CD4-positive, alpha-beta T cell treated with Interleukin-12 subunit alpha and Interleukin-12 subunit beta, for 1 hour (primary cell): ENCODE measurements around the gene USP34.
"Not testable (repeated sequence)": the region's sequence is repeated elsewhere in the genome, so short reads cannot be mapped to it uniquely, and the experiment has no call there.

Experiments used
- DNase-seq: peaks from one replicate; pipeline ENCODE4 v3.0.0-alpha.2; 2020

The USP34 gene

DNA sequence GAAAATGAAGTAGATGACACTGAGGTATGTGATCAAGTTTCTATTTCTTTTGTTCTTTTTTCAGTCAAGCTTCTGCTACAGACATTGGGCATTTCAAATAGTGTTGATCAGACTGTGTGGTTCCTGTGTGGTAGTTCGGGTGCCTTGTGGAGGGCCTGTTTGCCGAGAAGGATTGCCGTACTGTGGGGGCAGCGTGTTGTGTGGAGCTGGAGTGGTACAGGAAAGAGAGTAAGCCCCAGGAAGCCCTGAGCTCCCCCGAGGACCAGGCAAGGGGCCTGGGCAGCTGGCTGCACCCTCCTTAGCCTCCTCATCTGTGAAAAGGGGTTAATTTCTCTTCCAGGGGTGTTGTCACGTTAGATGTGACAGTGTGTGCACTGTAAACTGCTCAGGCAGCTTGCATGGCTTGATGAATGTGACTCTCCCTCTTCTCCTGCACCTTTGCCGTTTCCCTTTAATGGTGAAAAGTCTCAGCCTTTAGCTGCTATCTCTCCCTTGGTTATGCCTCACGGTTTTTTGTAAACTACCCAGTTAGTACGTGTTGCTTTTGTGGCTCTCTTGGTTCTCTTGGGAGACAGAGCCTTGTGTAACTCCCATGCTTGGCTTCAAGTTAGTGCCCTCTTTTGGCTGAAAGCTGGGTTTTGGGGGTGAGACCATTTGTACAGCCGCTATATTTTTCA is 289.4 kb downstream of the USP34 start:
- no peak for DNase-seq

GRCh38 chr2:61180686-61181085 is 290.2 kb downstream of the USP34 start:
- no peak for DNase-seq

- DNase-seq, result no peak
Observed at GRCh38 chr2:61179701-61180639, 290.9 kb downstream of the USP34 start.

- peak; percentile 28 for DNase-seq
Observed at GRCh38 chr2:61178603-61179545, 292.0 kb downstream of the USP34 start.

- DNase-seq, result peak; percentile 47
Observed at GRCh38 chr2:61177727-61178549, 292.9 kb downstream of the USP34 start.

- DNase-seq, result peak; percentile 94
Observed at GRCh38 chr2:61176755-61177726, 293.8 kb downstream of the USP34 start.

- no peak for DNase-seq
Observed at GRCh38 chr2:61175036-61175435, 295.9 kb downstream of the USP34 start.

- no peak for DNase-seq
Observed at GRCh38 chr2:61173116-61173515, 297.8 kb downstream of the USP34 start.

DNA sequence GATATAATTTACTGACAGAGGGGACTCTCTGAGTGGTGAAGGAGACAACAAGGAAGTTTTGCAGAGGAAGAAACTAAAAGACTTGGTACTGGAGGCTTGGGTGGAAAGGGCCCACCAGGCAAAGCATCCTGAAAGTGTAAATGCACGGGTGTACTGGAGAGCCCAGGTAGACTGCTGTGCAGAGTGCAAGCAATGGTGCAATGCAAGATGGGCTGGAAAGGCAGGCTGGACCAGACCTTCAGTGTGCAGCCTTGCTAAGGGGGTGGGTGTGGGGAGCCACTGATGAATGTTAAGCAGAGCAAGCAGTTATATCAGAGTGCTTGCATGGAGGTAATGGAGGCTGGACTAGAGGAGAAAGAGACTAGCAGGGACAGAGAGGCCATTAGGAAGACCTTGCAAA is 298.2 kb downstream of the USP34 start:
- no peak for DNase-seq

DNA sequence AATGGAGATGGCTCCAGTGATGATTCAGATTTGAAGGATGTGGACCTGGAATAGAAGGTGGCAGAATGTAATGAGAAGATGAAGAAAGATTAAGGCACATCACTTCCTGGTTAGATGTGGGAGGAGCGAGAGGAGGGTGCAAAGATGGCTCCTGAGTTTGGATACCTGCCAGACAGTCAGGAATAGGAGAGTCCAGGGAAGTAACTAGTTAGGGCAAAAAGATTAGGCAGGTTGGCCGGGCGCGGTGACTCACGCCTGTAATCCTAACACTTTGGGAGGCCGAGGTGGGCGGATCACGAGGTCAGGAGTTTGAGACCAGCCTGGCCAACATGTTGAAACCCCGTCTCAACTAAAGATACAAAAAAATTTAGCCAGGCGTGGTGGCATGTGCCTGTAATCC is 303.3 kb downstream of the USP34 start:
- no peak for DNase-seq

DNA sequence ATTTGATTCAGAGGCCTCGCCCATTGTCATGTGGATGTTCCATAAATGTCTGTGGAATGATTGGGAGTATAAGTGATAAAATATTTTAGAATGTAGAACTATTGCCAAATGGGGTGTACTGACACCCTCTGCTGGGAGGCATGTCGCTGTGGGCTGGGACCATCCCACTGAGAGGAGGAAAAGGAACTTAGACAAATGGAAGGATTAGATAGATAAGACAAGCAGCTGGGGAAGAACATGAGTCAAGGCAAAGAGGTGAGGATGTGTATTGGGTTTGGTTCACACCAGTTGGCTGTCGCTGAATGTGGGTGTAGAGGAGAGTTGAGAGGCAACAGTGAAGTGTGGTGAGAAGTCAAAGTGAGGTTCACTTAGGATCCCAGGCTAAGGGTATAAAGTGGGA is 304.9 kb downstream of the USP34 start:
- no peak for DNase-seq

DNA sequence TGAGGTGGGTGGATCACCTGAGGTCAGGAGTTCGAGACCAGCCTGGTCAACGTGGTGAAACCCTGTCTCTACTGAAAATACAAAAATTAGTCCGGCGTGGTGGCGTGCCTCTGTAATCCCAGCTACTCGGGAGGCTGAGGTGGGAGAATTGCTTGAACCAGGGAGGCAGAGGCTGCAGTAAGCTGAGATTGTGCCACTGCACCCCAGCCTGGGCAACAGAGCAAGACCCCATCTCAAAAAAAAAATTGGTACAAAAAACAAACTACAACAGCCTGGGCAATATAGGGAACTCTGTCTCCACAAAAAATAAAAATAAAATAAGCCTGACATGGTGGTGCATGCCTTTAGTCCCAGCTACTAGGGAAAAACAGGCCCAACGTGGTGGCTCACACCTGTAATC is 305.8 kb downstream of the USP34 start:
- not testable (repeated sequence) for DNase-seq

DNA sequence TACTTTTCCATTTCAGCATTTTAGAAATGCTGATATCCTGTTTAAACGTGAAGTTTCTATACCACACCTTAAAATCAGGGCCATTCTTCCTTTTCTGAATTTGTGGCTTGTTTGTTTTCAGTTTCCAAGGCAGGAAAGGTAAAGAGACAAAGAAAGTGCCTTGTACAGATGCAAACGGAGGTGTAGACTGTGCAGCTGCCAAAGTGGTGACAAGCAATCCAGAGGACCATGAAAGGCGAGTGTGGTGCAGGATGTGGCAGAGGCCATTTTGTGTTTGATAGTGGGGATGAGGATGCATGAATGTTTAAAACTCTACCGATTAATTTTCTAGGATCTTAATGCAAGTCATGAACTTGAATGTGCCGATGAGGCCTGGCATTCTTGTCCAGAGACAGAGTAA is 308.2 kb downstream of the USP34 start:
- no peak for DNase-seq

DNA sequence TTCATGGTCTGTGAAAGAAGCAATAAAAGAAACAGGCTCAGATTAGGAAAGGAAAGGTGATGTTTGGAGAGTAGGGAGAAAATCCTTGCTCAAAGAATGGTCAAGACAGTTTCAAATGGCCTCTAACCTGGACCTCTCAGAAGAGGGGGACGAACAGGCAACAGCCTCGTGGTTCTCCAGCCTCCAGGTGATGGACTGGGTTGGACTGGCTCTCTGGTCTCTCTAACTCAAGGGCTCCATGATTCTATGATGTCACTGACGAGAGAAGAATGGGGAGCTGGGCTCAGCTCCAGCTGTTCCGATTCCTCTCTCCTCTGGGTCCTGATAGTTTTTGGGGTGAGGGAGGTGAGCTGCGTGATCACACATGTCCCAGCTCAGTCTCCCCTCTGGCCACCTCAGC is 309.0 kb downstream of the USP34 start, which contains the start of gene C2orf74:
TSS of gene C2orf74 (plus strand) at position 301 of the 400 bp plus-strand sequence. CDS start 327 bp downstream, outside the sequence.
- no peak for DNase-seq

DNA sequence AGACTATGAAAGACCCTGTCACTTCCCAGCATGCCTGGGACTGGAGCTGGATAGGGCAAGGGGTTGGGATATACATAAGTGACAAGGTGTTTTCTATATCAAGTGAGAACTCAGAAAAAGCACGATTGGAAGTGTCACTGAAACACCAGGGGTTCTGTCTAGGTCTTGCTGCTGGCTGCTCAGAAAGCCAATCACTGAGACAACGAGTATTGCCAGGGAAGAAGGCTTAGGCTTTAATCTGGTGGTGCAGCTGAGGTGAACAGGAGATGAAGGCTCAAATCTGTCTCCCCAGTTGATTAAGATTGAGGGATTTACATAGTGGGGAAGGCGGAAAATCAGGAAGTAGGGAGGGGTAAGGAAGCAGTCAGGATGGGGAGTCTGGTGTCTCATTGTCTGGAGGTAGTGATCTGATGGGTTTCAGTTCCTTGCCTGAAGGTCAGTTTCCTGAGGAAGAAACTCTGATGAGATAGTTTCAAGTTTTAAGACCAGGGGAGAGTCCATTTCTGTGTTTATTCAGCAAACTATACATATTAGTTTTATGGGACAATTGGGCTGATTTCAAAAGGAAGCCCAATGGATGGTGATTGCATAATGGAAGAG is 312.4 kb downstream of the USP34 start:
- no peak for DNase-seq

- no peak for DNase-seq
Observed at GRCh38 chr2:61157371-61158003, 313.4 kb downstream of the USP34 start.

- DNase-seq, result no peak
Observed at GRCh38 chr2:61151436-61151835, 319.5 kb downstream of the USP34 start.

DNA sequence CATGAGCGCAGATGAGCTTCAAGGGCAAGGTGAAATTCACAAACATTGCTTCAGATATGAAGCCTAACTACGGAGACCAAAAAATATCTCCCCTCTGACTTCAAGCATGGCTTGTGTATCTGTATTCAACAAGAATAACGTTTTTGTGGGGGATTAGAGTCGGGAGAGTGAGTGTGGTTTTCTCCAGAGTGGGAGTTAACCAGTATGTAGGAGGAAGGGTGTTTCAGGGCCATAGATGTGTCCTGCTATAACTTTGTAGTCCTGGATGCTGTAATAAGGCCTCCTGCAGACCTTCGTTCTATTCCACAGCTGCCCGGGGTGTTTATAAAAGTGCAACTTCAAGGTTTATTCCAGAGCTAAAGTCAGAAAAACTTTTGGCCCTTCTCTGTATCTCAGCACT is 321.8 kb downstream of the USP34 start:
- no peak for DNase-seq

GRCh38 chr2:61148091-61148490 is 322.8 kb downstream of the USP34 start:
- DNase-seq, result not testable (repeated sequence)

GRCh38 chr2:61145990-61146389 is 324.9 kb downstream of the USP34 start:
- DNase-seq, result no peak
